ENCODE data around the gene SMIM38.
"Not testable (repeated sequence)": the region's sequence is repeated elsewhere in the genome, so short reads cannot be mapped to it uniquely, and the experiment has no call there.

SMIM38 gene

DNA sequence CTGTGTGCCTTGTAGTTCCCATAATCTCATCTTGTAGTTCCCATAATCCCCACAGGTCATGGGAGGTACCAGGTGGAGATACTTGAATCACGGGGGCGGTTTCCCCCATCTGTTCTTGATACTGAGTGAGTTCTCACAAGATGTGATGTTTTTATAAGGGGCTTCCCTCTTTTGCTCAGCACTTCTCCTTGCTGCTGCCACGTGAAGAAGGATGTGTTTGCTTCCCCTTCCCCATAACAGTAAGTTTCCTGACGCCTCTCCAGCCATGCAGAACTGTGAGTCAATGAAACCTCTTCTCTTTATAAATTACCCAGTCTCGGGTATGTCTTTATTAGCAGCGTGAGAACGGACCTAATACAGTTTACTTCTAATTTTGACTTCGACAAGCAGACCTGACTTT is 14.0 kb upstream of the SMIM38 start:
- DNase-seq = no peak

DNA sequence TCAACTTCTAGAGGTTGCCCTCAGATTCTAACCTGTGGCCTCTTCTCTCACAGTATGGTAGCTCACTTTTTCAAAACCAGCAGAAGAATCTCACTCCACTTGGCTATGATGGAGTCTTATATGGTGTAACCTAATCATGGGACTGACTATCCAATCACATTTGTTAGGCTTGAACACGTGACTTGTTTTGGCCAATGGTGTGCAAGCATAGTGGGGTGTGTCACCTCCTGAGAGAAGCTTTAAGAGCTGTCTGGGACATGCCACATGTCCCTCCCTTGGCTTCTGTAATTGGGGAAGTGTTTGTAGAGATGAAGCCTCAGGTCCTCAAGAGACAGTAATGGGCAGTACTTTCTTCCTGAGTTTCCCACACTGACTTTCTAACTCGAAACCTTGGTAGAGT is 12.8 kb upstream of the SMIM38 start:
- DNase-seq = no peak

DNA sequence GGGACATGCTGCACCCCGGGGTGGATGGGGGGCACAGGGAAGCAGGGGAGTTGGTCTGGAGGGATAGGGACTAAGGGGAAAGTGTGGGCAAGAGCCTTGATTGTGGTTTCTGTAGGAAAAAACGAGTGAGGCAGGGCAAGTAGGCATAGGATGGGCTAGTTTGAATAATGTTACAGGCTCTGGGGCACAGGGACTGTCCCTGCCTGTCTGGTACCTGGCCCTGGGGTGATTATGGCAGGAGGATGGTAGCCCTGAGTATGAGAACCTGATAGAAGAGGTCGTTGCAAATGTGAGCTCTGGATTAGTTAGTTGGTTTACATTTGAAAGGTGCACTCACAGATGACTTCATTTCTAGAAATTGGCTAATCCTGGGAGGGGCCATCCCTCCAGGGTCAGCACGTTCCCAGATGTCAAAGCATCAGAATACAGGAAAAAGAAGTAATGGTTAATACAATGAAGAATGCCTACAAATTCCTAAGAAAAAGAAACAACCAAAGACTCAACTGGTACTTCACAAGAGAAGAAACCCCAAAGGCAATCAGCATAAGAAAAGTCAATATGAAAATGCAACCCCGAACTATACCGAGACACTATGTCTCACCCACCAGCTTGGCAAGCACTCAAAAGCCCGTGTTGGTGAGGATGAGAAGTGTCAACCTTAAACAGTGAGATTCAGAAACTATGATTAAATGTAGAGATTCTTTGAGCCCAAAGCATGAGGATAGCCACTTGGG is 11.3 kb upstream of the SMIM38 start:
- DNase-seq = no peak

DNA sequence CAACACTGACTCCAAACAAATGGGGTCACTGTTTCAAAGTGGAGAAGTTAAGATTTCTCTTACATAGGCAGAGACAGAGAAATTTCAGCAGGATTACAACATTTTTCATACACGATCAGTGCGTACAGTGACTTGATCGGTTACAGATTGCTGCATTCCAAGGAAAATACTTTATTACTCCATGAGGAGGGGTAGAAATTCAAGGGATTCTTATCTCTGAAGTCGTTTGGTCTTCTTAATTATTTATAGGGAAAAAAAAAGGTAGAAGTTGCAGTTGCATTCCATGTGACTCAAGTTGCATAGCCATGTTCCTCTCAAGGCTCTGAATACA is 10.7 kb upstream of the SMIM38 start:
- no peak for DNase-seq

DNA sequence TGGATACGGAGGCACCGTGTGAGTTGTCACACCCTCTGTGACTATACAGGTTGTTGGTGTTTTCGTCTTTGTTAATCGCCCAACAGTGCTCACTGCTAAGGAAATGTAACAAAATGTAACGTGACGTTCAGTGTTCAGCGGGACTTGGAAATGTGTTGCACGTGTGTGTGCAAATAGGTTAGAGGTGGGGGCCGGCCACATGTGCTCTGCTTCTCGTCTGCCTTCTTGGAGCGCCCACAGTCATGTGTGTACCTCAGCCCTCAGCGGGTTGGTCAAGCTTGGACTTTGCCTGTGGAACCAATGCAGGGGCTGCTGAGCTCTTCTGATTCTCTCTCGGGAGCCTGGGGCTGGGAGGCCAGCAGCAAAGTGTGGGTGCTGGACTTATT is 7.4 kb upstream of the SMIM38 start:
- no peak for DNase-seq

DNA sequence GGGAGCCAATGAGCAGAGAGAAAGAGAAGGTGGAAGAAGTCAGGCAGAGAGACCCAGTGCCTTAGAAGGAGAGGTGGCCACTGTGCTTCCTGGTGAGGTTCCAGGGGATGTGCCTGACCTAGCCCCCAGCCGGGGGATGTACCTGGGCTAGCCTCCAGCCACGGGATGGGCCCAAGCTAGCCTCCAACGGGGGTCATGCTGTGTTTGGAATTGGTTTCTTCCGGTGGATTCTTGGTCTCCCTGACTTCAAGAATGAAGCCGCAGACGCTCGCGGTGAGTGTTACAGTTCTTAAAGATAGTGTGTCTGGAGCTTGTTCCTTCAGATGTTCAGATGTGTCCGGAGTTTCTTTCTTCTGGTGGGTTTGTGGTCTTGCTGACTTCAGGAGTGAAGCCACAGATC is 6.9 kb upstream of the SMIM38 start:
- DNase-seq = no peak

DNA sequence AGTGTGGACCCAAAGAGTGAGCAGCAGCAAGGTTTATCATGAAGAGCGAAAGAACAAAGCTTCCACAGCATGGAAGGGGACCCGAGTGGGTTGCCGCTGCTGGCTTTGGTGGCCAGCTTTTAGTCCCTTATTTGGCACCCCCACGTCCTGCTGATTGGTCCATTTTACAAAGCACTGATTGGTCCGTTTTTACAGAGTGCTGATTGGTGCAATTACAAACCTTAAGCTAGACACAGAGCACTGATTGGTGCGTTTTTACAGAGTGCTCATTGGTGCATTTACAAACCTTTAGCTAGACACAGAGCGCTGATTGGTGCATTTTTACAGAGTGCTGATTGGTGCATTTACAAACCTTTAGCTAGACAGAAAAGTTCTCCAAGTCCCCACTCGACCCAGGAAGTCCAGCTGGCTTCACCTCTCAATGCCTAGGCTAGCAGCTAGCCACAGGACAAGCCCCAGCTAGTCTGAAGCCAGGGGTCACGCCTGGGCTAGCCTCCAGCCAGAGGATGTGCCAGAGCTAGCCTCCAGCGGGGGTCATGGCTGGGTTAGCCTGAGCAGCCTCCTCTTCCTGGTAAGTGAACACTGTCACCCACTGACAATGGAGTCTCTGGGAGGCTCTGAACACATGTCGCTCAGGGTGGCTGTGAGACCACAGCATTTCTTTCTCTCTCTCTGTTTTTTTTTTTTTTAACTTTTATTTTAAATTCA is 6.2 kb upstream of the SMIM38 start:
- DNase-seq = not testable (repeated sequence)

DNA sequence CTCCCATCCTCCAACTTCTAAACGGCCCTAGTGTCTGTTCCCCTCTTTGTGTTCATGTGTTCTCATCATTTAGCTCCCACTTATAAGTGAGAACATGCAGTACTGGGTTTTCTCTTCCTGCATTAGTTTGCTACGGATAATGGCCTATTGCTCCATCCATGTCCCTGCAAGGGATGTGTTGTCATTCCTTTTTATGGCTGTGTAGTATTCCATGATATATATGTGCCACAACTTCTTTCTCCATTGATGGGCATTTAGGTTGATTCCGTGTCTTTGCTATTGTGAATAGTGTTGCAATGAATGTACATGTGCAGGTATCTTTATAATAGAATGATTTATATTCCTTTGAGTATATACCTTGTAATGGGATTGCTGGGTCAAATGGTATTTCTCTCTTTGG is 5.6 kb upstream of the SMIM38 start:
- DNase-seq = no peak

DNA sequence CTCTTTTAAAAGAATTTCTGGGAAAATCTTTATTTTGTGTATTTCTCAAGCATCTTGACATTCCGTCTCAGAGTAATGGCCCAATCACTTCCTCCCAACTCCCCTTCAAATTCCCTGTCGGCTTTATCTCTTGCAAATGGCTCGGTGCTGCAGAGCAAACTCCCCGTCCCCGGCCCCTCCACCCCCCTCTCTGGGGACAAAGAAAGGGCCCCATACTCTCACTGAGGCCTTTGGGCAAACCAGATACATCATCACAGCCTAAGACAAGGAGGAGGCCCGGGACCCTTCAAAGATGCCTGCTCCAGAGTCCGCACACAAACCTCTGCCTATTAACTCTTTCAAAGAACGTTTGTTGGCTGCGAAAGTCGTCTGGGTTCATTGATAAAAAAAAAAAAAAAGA is 3.9 kb upstream of the SMIM38 start:
- DNase-seq = no peak

DNA sequence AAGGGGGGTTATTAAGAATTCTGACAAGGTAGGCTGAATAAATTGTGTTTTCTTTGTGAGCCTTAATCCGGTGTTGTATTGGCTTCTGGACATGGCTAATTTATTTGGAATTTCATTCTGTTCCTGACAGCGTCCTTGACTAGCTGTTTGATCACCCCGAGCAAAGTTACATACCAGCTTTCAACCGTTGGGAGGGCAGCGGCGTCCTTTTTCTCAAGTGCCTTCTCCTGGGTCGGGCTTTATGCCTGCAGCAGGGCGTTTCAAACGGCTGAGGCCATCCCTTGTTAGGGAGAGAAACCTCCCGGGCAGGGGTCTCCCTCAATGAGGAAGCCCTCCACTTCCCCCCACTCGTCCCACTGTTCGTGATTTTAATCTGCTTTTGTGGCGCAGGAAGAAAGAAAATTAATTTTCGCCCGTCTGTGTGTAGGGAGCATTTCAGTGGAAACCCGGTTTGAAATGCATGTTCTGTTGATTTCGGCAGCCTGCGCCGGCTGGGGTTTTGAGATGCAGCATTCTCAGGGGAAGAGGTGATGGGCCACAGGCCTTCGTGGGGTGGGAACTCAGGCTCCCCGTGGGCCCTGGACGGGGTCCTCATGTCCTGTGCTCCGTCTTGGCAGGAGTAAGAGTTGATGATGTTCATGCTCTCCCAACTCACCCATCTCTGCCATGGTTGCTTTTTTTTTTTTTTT is 2.9 kb upstream of the SMIM38 start:
- DNase-seq = no peak

DNA sequence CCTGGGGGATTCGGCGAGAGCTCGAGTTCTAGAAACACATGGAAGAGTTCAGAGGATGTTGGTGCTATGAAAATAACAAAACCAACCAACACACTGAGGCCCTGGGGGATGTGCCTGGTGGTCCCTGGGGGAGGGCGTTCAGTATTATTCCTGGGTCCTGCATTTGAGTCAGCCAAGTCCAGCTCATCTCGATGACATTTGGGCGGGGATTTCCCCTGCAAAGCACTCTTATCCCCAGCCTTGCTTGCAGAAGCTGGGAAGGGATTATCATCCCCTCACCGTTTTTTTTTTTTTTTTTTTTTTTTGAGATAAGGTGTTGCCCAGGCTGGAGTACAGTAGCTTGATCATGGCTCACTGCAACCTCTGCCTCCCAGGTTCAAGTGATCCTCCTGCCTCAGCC is 2.1 kb upstream of the SMIM38 start:
- no peak for DNase-seq

DNA sequence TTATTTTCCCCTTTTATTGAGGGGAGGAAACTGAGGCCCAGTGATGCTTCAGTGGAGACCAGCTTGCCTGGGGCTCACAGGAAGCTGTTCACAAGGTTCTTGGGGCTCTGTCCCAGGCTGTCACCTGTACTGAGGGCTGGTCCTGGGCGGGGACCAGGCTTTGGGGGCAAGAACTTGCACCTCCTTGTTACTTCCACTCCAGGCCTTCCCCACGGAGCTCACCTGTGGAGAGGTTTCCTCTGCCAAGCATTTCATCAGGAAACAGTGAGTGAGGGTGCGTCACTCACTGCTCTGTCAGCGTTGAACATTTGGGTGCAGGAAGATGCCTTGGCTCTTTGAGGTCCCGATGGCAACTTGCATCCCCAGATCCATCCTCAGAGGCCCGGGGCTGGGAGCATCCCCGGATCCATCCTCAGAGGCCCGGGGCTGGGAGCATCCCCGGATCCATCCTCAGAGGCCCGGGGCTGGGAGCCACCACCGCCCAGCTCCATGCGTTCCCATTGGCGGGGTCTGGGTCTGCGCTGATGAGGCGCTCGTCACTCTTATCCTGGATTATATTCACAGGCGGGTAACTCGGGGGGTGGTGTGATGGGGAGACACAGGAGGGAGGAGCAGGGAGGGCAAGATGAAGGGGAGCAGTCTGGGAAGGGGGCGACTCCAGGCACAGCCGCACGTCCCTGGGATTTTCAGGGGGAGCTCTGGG is 1.4 kb upstream of the SMIM38 start:
- no peak for DNase-seq

DNA sequence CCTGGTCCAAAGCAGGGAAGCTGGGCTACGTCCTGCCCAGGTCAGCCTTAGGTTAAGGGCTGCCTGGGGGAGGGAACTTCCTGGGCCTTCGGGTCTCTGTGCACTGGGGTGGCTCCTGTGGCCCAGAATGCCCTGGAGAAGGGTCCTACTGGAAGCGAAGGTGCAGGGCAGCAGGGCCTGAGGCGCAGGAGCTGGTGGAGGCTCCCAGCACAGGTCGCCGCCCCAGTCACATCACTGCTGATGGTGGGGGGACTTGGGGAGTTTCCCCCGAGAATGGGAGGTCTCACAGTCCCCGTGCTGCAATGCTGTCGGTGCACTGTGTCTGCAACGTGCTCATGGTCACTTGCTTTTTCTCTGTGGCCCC is 815 bp upstream of the SMIM38 start:
- DNase-seq = no peak

DNA sequence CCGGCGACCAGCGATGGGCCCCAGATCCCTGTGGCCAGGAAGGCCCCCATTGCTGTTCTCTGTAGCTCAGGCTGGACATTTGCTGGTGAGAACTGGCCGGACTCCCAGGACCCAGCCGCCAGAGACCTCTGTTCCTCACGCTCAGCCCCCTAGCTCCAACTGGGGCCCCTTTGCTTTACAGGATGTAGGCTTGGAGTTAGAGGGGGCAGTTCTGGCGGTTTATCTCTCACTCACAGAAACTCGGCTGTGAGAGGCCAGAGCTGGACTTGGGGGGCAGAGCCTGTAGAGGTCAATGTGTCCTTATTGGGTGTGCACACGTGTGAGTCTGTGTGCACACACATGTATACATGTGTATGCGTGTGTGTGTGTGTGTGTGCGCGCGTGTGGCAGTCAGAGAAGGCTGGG is 502 bp downstream of the SMIM38 start:
- DNase-seq = no peak

DNA sequence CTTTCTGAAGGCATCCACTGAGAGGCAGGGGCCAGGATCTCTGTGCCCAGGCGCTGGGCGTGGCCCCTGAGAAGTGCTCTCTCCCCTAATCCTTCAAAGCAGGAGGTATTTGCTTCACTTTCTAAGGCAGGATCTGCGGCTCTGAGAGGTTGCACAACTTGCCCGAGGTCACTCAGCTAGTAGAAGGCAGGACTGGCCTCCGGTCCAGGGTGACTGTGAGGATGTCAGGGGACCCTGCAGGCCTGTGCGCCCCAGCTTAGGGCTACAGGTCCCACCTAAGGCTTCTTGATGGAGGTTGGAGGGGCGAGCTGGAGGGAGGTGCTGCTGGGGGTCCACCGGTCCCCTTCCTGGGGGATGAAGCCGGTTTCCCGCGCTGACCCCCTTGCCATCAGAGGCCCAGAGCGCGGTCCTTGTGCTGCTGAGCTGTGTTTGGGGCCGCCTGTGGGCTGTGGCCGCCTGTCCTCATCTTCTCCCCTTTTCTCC is 979 bp downstream of the SMIM38 start:
- no peak for DNase-seq

DNA sequence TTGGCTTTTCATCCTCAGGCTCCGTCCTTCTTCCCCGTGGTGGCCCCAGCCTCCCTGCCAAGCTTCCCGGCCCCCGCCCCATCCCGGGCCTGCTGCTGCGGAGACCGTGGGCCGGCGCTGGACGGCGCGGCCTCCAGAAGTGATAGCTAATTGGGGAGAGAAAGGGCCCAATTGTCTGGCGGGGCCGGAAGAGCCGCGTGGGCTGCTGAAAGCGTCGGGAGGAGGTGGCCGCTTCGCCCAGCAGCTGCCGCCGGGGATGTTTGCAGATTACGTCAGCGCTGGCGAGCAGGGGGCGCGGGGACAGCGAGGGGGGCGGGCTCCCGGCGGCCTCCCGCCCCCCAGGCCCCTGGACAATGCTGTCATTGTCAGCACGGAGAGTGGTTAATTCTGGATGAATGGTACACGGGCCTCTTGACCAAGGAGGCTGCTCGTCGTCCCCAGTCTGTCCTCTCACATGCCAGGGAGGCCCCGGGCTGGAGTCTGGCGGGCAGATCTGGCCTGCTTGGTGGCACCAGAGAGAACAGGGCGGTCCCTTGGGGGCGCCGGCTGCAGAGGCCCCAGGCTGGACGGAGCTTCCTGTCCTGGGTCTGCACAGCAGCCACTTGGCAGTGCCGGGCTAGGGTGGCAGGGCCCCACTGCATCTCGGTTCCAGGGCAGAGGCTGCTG is 1.6 kb downstream of the SMIM38 start:
- no peak for DNase-seq

DNA sequence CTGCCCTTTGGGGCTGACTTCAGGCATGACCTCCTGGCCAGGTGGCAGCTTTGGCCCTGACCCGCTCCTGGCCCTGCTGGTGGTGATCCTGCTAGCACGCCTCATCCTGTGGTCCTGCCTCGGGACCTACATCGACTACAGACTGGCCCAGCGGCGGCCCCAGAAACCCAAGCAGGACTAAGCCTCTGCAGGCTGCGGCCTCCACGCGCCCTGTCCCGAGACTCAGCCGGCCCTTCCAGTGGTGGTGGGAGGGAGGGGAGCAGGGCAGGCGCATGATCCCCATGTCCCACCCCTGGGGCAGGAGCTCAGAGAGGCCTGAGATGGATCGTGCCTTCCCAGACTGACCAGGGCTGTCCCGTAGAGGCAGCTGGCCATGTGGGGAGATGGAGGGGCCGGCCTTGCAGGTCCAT is 2.1 kb downstream of the SMIM38 start:
- no peak for DNase-seq

DNA sequence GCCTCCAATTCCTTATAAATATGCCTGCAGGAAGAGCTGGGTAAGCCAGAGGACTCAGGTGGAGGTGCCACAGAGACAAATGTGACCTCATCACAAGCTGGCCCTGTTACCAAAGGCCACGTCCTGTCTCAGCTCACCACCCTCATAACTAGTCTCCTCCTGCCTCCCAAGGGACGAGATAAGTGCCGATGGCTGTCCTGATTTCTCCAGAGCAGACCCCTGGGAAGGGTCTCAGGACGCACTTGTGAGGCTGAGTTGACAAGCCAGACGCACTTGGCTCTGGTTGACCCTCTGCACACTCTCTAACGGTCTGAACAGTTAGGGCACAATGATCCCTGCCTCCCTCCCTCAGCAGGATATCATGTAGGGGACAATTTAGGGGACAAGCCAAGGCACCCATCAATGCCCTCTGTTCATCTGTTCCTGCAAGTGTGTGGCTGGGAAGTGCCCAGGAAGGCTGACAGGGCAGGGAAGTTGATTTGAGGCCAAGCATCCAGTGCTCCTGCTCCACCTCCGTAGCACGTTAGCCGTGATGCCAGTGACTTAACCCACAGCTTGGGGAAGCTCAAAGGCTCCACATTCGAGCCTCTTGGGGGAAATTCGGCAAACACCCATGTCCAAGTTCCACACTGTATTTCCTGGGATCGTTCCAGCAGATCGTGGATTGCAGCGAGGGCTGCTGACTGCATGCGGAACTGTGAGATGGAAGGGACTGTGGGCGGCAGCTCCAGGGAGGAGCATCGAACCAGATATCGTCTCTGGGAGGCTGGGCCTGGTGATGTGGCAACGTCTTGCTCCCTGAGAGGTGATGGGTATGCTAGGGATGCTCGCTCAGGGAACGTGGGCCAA is 2.8 kb downstream of the SMIM38 start:
- no peak for DNase-seq

DNA sequence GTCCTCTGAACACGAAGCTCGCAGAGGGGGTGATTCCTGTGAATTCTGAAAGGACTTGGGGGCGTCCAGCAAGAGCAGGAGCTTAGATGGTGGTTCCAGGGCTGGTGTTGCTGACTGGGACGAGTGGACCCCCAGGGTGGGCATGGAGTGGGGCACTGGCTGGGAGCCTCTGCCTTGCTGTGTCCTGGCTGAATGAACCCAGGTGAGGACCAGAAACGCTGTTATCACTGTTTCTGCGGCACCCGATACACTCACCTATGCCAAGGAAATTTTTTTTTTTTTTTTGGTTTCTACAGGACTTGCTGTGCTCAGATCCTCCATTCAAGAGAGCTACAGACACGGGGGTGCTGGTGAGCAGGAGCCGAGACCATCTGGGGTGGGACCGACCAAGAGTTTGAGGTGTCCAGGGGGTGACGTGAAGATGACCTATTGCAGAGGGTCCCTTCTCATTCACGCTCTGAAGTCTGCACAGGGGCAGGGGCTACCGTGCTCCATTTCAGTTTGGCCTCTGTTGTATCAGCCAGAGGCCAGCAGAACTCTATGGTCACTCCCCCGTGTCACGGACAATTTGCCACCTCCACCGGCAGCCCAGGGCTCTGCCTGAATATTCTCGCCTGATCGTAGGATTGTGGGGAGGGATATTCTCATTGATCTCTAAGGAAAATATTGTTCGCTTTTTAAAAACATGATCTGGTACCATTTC is 3.6 kb downstream of the SMIM38 start:
- no peak for DNase-seq

DNA sequence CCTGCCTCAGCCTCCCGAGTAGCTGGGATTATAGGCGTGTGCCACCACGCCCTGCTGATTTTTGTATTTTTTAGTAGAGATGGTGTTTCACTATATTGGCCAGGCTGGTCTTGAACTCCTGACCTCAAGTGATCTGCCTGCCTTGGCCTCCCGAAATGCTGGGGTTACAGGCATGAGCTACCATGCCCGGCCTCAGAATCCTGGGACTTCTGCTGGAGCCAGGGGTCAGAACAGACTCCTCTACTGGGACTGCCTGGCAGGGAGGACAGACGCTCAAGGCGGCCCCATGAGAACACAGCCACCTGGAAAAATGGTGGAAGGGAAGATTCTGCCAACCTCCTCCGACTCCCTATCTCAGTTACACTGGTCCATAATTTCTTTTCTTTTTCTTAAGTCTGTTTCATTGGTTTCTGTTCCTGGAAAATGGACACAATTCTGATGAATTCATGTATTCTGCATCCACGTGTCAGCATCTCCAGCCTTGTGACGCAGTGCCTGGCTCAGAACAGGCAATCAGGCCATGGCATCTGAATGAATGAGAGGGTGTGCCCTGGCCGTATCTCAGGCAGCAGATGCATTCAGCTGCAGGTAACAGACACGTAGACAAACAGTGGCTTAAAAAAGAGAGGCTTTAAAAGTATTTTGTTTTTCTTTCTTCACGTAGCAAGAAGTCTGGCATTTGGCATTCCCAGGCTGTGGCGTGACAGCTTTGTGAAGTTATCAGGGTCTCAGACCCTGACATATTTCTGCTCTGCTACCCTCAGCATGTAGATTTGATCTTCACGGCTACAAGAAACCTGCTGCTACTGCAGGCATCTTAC is 4.8 kb downstream of the SMIM38 start:
- DNase-seq = no peak

DNA sequence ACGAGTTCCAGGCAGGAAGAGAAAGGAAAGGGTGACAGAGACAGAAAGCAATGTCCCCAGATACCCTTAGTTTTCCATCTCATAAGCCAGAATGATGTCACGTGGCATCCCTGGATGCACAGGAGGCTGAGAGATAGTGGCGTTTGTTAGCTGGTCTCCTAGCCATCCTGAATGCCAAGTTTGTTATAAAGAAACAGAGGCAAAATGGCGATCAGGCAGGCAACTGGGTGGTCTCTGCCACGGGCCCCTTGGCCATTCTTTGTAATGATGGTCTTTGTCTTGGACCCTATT is 5.3 kb downstream of the SMIM38 start:
- no peak for DNase-seq
